Stimulated activated CD8-positive, alpha-beta memory T cell treated with anti-CD3 and anti-CD28 coated beads, Interleukin-7, amount 100 ng/mL, for 24 hours (primary cell): ENCODE results near the gene ETFBKMT.
"Not testable (repeated sequence)": the region's sequence is repeated elsewhere in the genome, so short reads cannot be mapped to it uniquely, and the experiment has no call there.

Experiments
- DNase-seq: peaks from one replicate; pipeline ENCODE4 v3.0.0-alpha.2; 2020; ENCODE audit warnings: low read depth

The ETFBKMT gene

DNA sequence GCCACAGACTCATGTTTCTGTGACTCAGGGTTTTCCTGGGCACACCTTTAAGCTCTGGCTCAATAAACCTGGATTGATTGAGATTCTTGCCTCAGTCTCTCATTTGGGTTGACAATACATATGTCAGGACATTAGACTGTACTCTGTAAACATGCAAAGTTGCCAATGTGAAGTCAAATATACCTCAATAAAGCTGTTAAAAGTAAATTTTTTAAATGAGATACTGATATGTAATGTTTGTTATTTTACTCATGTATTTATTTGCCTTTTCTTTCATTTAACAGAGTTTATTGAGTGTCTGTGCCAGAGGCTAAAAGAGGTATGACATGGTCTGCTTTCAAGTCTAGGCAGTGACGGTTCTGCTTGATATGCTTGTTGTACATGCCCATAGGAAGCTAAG is 3.7 kb upstream of the ETFBKMT start:
- DNase-seq = no peak

DNA sequence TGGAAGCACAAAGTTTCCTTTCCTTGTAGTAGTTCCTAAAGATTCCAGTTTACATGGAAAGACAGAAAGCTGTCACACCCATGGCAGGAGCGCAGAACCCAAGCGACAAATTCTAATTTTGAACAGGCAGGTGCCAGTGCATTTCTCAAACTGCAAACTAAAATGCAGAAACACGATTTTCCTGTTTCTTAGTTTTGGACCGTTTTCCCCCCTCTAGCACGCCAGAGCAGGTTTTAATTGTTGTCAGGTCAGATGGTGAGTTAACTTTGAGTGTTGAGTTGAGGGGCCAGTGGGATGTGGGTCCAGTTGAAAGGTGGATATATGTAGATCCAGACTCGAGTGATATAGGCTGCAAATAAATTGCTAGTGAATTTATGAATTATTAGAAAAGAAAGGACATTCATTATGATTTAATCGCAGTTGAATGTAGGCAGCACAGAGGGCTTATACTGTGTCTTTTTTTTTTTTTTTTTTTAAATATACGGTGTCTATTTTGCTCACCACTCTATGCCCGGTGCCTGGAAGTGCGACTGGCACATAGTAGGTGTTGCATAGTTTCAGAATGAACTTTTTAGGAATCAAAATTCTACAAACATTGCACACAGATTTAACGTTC is 909 bp upstream of the ETFBKMT start:
- DNase-seq = no peak

DNA sequence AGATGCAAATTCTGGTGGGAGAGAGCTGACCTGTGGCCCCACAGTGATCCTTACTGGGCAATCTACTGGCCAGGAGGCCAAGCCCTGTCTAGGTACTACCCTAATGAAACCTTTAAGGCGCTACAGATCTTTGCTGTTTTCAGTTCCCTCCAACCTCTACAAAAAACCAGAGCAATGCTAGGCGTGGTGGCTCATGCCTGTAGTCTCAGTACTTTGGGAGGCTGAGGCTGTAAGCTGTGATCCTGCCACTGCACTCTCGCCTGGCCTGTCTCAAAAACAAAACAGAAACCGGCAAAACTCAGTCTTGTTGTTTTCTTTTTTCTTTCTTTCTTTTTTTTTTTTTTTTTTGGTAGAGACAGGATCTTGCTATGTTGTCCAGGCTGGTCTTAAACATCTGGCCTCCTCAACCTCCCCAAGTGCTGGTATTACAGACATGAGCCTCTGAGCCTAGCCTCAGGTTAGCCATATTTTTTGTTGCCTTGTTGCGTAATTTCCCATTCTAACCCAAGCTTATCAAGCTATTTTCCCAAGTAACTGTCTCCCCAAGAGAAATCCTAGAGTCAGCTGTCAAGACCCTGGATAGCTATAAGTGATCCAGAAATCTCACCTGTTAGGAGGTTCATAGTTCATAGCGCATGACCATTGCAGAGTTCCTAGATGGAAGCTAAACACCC is 2.8 kb downstream of the ETFBKMT start:
- DNase-seq = no peak

DNA sequence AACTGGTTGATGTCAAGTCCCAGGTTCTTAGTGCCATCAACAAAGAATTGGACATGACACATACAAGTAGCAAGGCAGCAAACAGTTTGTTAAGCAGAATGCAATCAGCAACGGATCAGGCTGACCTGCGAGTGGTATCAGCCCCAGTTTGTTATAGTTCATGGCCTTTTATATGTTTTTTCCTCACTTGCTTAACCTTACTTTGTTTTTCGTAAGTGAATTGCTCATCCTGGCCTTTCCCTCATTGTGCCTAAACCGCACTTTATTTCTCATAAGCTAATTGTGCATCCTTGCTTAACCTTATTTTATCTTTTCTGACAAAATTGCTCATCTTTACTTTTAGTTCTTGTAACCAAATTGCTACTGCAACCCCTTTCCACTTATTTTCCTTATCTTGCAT is 4.1 kb downstream of the ETFBKMT start:
- DNase-seq = no peak

DNA sequence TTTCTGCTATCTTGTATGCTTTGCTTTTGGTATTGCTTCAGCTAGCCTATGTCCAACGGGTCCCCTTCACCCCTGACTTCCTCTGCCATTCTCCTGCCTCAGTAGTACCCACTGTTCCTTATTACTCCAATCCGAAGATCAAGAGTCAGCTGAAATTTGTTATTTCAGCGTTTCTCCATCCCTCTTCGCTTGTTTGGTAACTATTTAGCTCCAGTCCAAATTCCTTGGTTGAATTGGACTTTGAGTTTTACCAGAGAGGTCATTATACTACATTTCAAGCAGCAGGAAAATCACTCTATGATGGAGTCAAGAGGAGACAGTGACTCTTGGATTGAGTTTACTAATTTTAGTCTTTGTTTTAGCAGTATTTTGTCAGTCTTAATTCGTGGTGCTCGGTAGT is 4.5 kb downstream of the ETFBKMT start:
- no peak for DNase-seq

DNA sequence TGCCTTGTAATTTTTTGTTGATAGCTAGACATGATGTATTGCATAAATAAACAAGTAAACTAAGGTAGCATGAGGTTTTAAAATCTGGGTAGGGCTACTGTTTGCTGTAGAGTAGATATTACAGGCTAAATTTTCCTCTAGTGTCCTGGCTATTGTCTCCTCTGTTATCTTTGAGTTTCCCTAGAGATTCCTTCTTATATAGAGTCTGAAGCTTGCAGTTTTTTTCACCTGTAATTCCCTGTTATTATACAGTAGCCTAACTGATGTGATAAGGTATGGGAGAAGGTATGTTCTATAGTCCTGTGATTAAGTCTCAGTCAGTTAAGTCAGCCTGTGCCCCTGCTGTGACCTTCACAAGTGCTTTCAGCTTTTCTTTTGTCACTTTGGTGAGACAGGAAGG is 9.5 kb downstream of the ETFBKMT start:
- DNase-seq = no peak

DNA sequence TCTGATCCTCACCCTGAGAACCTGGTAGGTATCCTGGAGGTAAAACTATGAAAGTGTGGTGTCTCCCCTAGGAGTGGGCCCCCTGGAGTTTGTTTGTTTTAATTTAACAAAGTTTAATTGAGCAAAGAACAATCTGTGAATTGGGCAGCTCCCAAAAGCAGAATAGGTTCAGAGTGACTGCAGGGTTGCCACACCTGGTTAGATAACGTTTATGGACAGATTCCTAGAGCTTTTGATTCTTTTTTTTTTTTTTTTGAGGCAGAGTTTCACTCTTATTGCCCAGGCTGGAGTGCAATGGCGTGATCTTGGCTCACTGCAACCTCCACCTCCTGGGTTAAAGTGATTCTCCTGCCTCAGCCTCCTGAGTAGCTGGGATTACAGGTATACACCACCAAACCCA is 10.1 kb downstream of the ETFBKMT start:
- not testable (repeated sequence) for DNase-seq

DNA sequence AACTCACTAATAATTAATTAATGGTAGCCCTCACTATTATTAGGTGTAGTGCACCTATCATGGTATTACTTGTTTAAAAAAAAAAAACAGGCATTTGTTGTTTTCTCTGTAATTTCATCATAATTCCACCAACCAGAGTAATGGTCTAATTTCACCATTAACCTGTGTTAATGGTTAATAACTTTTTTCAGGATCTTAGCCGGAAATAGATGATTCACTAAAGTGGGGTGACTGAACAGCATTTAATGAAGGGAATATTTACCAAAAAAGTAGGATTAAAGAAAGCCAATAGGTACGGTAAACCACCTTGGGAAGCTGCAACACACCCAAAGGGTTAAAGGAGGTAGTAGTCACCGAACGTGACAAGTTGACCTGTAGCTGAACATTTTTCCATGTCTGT is 13.0 kb downstream of the ETFBKMT start:
- DNase-seq = no peak

DNA sequence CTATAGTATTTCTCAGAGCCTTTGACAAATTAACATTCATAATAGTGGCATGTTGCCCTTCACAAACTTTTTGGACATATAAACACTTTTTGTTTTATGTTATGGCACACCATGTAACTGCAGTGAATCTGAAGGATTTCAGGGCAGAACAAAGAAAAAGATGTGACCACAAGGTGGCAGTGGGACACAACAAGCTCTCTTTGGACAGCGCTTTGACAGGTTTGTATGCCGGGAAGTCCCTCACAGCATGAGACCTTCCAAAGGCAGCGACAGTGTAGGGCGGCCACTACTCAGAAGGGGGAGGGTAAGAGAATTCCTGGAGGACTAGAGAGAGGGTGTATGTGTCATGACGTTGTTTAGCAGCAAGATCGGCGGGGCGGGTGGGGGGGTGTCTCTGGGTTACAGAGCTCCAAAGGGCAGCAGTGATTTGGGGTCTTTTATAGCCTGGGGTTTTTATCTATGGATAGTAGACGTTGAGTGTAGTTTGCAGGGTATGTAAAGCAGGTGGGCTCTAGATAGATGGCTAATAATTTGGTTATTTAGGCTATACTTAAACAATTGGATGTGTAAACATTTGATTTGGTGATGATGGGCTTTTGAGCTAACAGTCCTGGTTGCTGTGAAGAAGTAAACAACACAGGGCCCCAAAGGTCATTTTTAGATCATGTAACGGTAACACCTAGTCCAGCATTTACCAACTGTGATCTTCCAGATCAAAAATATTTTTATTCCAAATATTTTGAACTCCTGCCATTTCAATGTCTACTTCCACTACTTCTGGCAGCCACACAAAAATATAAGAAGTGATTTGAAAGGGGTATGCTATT is 22.9 kb downstream of the ETFBKMT start:
- DNase-seq = peak; percentile 22

DNA sequence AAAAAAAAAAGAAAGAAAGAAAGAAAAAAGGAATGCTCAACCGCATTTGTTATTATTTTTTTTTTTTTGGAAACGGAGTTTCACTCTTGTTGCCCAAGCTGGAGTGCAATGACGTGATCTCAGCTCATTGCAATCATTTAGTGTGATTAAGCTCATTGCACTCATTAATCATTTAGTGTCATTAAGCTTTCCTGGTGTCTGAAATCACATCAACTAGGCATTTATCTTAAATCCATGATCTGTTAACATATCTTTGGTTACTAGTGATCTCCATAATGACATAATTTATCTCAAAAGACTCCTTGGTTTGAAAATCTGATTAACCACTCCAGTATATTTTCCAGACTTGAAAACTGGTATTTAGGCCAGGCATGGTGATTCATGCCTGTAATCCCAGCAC is 26.3 kb downstream of the ETFBKMT start:
- DNase-seq = no peak

DNA sequence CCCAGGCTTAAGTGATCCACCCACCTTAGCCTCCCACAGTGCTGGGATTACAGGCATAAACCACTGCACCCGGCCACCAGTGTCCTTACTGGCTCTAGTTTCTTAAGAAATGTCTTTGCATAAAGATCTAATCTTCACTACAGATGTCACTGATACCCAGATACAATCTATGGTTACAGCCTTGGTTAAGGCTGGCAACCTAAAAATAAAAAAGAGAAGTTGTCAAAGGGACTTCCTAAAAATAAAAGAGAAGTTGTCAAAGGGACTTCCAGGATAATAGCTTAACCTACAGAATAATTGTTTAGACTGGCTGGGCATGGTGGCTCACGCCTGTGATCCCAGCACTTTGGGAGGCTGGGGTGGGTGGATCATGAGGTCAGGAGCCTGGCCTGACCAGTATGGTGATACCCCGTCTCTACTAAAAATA is 27.6 kb downstream of the ETFBKMT start:
- no peak for DNase-seq

DNA sequence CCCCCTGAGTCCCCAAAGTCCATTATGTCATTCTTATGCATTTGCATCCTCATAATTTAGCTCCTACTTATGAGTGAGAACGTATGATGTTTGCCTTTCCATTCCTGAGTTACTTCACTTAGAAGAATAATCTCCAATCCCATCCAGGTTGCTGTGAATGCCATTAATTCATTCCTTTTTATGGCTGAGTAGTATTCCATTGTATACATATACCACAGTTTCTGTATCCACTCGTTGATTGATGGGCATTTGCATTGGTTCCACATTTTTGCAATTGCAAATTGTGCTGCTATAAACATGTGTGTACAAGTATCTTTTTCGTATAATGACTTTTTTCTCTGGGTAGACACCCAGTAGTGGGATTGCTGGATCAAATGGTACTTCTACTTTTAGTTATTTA is 30.4 kb downstream of the ETFBKMT start:
- DNase-seq = not testable (repeated sequence)

DNA sequence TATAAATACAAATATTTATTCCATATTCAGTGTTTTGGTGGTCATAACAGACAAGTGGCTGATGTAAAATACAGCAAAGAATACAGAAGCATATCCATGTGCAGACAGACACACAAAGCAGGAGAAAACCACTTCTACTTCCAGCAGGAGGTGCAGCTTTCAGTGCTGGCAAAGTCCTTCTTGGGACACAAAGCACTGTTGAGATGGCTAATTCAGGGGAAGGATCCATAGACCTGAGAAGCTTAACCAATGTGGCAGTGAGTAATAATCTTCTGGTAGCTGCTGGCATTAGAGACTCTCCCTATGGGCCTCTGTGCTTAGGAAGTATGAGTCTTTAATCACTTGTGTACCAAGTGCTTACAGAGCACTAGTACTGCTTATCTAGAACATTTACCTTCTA is 42.6 kb downstream of the ETFBKMT start:
- no peak for DNase-seq

DNA sequence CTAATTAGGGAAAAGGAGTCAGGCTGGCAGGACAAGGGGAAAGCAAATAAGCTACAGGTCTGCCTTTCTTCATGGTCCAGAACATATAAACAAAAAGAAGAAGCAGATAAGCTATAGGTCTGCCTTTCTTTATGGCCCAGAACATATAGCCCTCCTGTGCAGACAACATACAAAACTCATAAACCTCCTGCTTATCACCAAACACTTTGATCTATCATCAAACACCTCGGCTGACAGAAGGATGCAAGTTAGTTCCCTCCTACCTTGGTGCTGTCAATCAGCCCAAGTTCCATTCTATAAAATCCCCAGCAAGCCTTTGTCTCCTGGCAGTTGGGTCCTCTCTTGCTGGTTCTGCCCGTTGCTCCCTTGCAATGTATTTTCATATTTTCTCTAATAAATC is 46.1 kb downstream of the ETFBKMT start:
- no peak for DNase-seq

DNA sequence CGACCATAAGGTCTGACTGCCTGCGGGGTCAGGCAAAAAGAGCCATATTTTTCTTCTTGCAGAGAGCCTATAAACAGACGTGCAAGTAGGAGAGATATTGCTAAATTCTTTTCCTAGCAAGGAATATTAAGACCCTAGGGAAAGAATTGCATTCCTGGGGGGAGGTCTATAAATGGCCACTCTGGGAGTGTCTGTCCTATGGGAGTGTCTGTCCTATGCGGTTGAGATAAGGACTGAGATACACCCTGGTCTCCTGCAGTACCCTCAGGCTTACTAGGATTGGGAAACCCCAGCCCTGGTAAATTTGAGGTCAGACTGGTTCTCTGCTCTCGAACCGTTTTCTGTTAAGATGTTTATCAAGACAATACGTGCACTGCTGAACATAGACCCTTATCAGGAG is 48.6 kb downstream of the ETFBKMT start:
- not testable (repeated sequence) for DNase-seq

DNA sequence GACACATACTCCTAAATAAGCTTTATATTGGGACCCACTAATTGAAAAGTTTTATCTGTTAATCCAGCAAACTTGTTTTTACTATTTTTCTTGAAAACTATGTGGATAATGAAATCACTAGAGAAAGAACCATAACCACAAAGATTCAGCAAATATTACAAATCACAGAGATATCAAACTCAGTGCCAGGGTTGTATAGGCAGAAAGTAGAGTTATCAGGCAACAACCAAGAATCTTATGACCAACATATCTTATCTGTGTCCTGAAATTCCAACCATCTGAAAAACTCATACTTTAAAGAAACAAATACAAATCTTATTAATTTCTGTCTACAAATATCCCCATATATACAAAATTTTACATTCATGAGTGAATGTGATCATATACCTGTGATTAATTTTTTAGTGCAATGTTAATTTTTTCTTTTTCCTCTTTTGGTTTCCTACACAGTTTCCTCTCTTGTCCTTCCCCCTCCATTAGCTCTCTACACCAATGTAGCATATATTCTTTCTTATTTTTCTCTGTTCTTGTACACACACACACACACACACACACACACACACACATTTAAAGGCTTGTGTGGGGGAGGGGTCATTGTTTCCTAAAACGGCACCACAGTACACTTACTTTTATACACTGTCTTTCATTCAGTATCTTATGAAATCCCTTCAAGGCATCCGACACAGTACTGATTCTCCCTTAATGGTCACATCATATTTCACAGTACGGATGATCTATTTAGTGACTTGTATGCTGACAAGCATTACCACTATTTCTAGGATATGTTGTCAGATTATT is 50.7 kb downstream of the ETFBKMT start:
- DNase-seq = no peak

DNA sequence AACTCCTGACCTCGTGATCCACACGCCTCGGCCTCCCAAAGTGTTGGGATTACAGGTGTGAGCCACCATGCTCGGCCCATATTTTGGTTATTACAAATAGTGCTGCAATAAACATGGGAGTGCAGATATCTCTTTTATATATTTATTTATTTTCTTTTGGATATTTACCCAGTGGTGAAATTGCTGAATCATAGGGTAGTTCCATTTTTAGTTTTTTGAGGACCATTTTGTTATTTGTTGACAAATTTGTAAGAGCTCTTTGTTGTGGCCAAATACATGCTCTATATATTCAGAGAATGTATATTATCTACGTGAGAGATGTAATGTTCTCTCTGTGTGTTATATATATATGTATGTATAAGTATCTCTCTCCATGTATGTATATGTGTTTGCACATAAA is 53.4 kb downstream of the ETFBKMT start:
- DNase-seq = no peak

DNA sequence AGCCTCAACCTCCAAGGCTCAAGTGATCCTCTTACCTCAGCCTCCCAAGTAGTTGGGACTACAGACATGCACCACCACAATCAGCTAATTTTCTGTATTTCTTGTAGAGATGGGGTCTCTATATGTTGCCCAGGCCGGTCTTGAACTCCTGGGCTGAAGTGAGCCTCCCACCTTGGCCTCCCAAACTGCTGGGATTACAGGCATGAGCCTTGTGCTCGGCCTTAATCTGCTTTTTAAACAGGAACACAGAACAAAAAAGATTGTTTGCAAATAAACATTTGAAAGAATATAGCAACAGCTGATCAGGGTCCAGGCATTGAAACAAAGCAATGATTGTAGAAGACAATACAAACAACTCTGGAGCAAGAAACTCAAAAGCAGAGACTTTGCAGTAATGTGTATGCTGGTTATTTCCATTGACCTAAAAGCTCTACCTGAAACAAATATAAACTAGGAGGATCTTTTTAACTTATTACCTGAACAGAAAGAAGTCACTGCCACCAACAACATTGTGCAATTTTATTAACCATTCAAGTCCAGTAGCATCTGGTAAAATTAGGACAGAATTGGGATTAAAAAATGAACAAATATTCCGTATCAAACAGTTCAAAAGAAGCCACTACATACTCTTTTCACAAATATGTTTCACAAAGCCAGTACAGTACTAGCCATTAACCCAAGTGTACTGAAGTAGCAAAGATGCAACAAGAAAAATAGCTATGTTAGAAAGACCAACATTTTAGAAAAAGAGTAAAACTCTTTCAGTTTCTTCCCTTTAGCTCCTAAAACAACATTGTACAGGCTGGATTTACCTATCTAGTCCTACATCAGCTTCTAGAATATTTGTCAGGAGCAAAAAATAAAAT is 55.2 kb downstream of the ETFBKMT start:
- no peak for DNase-seq

DNA sequence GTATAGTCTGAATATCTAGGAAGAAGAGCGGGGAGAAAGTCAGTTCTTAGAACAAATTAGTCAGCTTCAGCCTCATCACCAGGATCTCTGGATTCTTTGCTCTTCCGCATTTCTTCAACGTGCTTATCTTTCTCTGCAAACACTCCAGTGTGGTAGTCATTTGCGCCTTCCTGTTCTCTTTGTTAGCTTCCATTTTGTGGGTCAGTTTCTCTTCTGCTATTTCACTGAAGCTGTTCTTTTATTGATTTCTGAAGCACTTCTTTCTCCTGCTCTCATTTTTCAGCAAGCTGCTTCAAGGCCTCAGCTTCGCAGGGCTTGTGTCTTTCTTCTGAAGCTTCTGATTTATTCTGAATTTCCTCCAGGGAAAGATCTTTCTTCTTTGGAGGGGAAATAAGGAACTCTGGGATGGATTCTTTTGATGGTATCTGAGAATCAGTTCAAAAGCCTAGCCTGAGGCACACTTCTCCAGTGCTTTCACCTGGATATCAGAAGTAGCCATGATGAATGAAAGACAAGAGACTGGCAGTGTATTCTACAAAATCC is 55.9 kb downstream of the ETFBKMT start:
- no peak for DNase-seq

DNA sequence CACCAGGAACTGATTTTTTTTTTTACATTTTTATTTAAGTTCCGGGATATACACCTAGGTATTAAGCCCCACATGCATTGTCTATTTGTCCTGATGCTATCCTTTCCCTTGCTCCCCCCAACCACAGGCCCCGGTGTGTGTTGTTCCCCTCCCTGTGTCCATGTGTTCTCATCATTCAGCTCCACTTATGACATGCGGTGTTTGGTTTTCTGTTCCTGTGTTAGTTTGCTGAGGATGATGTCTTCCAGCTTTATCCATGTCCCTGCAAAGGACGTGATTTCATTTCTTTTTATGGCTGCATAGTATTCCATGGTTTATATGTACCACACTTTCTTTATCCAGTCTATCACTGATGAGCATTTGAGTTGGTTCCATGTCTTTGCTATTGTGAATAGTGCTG is 57.5 kb downstream of the ETFBKMT start:
- DNase-seq = not testable (repeated sequence)

DNA sequence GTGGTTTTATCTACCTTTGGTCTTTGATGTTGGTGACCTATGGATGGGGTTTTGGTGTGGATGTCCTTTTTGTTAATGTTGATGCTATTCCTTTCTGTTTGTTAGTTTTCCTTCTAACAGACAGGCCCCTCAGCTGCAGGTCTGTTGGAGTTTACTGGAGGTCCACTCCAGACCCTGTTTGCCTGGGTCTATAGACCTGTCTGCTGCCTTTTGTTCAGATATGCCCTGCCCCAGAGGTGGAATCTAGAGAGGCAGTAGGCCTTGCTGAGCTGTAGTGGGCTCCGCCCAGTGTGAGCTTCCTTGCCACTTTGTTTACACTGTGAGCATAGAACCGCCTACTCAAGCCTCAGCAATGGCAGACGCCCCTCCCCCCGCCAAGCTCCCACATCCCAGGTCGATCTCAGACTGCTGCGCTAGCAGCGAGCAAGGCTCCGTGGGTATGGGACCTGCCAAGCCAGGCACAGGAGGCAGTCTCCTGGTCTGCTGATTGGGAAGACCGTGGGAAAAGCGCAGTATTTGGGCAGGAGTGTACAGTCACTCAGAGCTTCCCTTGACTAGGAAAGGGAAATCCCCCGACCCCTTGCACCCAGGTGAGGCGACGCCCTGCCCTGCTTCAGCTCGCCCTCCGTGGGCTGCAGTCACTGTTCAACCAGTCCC is 59.2 kb downstream of the ETFBKMT start:
- not testable (repeated sequence) for DNase-seq
